ENCODE measurements around the gene TPRN. TPM values are rescaled to one million over a fixed set of nuclear protein-coding genes. Genes with fewer than 3 reads are reported as not detected.

Gene TPRN
- polyA plus RNA-seq, 1 of the 3 experiments (the other 2 are of a cell fraction) = 5.2 TPM

- no peaks in the 10 kb centered on the region for H3K27me3 ChIP-seq (ENCODE audit: insufficient read depth)
- H3K79me2 ChIP-seq (ENCODE audit: insufficient read depth) = no peaks in the 10 kb centered on the region
- H3K9me3 ChIP-seq = no peaks in the 10 kb centered on the region
- no peak overlapping the region for H3K9ac ChIP-seq
- no peak overlapping the region for H3K4me2 ChIP-seq
- CTCF ChIA-PET = interaction anchor here (0.6 to 1.5 kb wide), 4 partner anchors 9 to 20 kb away, joined by 3 to 7 read pairs (median 3); partner anchors contain the start of gene RNF224
- no peaks in the 10 kb centered on the region for H3F3A ChIP-seq (replicated peaks; ENCODE audit: insufficient read depth)
- no peak overlapping the region for H3K27ac ChIP-seq (ENCODE audit: low read depth in 2 of 2, low read length in 1 of 2)
- H3K9me2 ChIP-seq = no peaks in the 10 kb centered on the region
- 95% methylated on average over 16 of the region's 30 CpGs for WGBS (ENCODE audit: low lambda C conversion rate)
- no peaks in the 10 kb centered on the region for H4K20me1 ChIP-seq (ENCODE audit: insufficient read depth)
- no peak for DNase-seq
- POLR2A ChIA-PET = interaction anchor here (1.7 kb wide), 1 partner anchor 9 kb away, joined by 3 read pairs; no protein-coding TSS in a partner anchor
- TF ChIP-seq TAF1 (IDR thresholded peaks at IDR 0.05; ENCODE audit: borderline replicate concordance, low read depth, low read length) (no peak), MXI1 (IDR thresholded peaks at IDR 0.05; ENCODE audit: low read depth, low read length) (no peak), IRF3 (IDR thresholded peaks at IDR 0.05; ENCODE audit: low read depth, low read length) (no peak), EP300 (IDR thresholded peaks at IDR 0.05; ENCODE audit: borderline replicate concordance in 1 of 2, low read depth in 1 of 2, low read length in 1 of 2) (no peak), TEAD4 (IDR thresholded peaks at IDR 0.05; ENCODE audit: borderline replicate concordance, insufficient read depth) (no peak), USF1 (IDR thresholded peaks at IDR 0.05; ENCODE audit: borderline replicate concordance, low read depth) (no peak), SIN3A (IDR thresholded peaks at IDR 0.05; ENCODE audit: borderline replicate concordance, low read depth, low read length) (no peak), MAX (IDR thresholded peaks at IDR 0.05; ENCODE audit: low read depth) (no peak), NFIC (IDR thresholded peaks at IDR 0.05; ENCODE audit: borderline replicate concordance) (no peak), GATA2 (CRISPR knock-in tag; IDR thresholded peaks at IDR 0.05) (no peak), GABPA (IDR thresholded peaks at IDR 0.05; ENCODE audit: low read depth) (no peak), FOXJ3 (CRISPR knock-in tag; IDR thresholded peaks at IDR 0.05) (no peak), MEF2A (IDR thresholded peaks at IDR 0.05; ENCODE audit: borderline replicate concordance, low read depth) (no peak), TCF12 (IDR thresholded peaks at IDR 0.05) (no peak), NRF1 (IDR thresholded peaks at IDR 0.05; ENCODE audit: low read depth, low read length) (no peak)
- peaks cover 0 to 5% of the 10 kb centered on the region in 2 experiments; a peak in 1 of 4 replicates for H3K4me1 ChIP-seq (ENCODE audit: control insufficient read depth in 1 of 2, insufficient read depth in 2 of 2, low read depth in 1 of 2, low read length in 1 of 2)
- peaks cover 0 to 14% of the 10 kb centered on the region in 2 experiments for H3K36me3 ChIP-seq (replicated peaks in 1 of 2; ENCODE audit: control insufficient read depth in 1 of 2, insufficient read depth in 2 of 2, low read length in 1 of 2)
- H2AFZ ChIP-seq (ENCODE audit: low read depth) = no peak overlapping the region
- H3K4me3 ChIP-seq (ENCODE audit: low read depth in 2 of 2, low read length in 1 of 2) = no peak overlapping the region
These were observed 15.8 kb upstream of the TPRN start for GRCh38 chr9:137216188-137216965.
